ENCODE results near the gene SPECC1. TPM values are rescaled to one million over a fixed set of nuclear protein-coding genes. Genes with fewer than 3 reads are reported as not detected.

The SPECC1 gene
- total and polyA plus RNA-seq, 2 experiments from 2014 or later = 1.3 to 1.5 TPM

DNA sequence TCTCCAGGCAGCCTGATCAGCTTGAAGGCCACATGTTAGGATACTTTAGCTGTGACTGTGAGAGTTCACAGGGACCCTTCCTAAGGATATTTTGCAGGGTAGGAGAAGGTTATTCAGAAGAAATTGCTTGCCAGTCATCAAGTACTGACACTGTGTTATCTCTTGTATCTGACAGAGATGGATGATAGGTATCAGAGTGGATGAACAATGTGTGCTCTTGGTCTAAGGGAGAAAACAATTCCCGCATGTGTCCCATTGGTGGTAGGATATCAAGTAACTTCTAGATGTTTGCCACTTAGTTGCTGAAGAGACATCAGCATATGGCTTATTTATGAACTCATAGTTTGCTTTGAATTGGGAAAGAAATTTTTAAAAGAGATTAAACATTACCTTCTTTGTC lies 219.3 kb downstream of the SPECC1 start:
- Histone ChIP-seq H3K27me3 (replicated peaks; ENCODE audit: insufficient read depth) (no peaks in the 10 kb centered on the region), H2AFZ (no peak overlapping the region), H3F3A (ENCODE audit: insufficient read depth) (peaks cover 5% of the 10 kb centered on the region; the same call in 1 of the 2 replicates), H3K4me2 (ENCODE audit: unreplicated experiment) (no peak overlapping the region), H3K36me3 (ENCODE audit: low read depth) (no peaks in the 10 kb centered on the region), H3K4me3 (no peak overlapping the region), H3K27ac (no peak overlapping the region), H3K9me2 (ENCODE audit: insufficient read depth) (no peaks in the 10 kb centered on the region), H4K20me1 (ENCODE audit: insufficient read depth) (no peaks in the 10 kb centered on the region), H3K9ac (no peak overlapping the region), H3K4me1 (ENCODE audit: insufficient read depth) (peaks cover 5% of the 10 kb centered on the region; the same call in 1 of the 2 replicates), H3K9me3 (ENCODE audit: low read depth) (no peaks in the 10 kb centered on the region), H3K79me2 (ENCODE audit: insufficient read depth) (no peaks in the 10 kb centered on the region)
- in situ Hi-C loops (cut with MboI) = loop anchor here (10.0 kb wide), 1 partner anchor 86 kb away; no protein-coding TSS in a partner anchor
- WGBS, 2 experiments (ENCODE audit: low coverage in 1 of 2, low lambda C conversion rate in 2 of 2, missing lambda C conversion rate in 2 of 2) = 60 to 66% methylated on average over 1 of the region's 1 CpG
- no peak for DNase-seq
- TF ChIP-seq EZH2phosphoT487 (IDR thresholded peaks at IDR 0.05; ENCODE audit: insufficient read depth, low read depth) = no peak
- no peak for TF ChIP-seq EZH2 (IDR thresholded peaks at IDR 0.05; ENCODE audit: insufficient read depth, poor library complexity, severe bottlenecking)

DNA sequence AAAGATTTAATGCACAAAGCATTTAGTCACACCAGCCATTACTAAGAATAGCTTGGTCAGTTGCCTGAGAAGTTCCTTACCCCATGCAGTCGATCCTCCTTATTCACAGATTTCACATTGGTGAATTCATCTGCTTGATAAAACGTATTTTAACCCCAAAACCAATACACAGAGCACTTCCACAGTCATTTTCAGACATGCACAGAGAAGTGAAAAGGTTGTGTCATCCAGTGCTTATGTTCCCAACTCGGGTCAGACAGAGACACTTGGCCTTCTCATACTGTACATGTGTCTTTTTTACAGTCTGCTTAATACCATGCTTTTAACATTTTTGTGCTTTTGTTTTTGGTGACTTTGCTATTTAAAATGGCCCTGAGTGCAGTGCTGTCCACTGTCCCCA lies 219.7 kb downstream of the SPECC1 start:
- 48% methylated on average over 3 of the region's 3 CpGs for WGBS, 2 experiments (ENCODE audit: low coverage in 1 of 2, low lambda C conversion rate in 2 of 2, missing lambda C conversion rate in 2 of 2)

DNA sequence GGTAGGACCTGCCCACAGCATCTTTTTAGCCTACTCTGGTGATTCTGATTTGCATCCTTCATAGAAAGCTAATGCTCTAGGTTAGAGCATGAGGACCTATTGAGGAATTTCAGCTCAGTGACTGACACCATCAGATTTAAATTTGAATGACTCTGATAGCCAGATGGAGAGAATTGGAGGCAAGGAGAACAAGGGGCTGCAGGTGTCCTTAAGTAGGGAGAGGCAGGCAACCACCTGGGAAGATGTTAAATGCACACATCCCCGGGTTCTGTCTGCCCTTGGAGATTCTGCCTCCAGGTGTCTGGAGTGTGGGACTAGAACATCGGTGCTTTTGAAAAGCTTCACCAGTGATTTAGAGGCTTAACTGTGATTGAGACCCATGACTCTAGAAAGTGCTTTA lies 221.8 kb downstream of the SPECC1 start:
- Histone ChIP-seq H4K20me1 (ENCODE audit: insufficient read depth) (no peaks in the 10 kb centered on the region), H3F3A (ENCODE audit: insufficient read depth) (peaks cover 5% of the 10 kb centered on the region; the same call in 1 of the 2 replicates), H3K4me1 (ENCODE audit: insufficient read depth) (peaks cover 5% of the 10 kb centered on the region; the same call in 1 of the 2 replicates), H3K9me2 (ENCODE audit: insufficient read depth) (no peaks in the 10 kb centered on the region), H2AFZ (no peak overlapping the region), H3K79me2 (ENCODE audit: insufficient read depth) (no peaks in the 10 kb centered on the region), H3K36me3 (ENCODE audit: low read depth) (no peaks in the 10 kb centered on the region), H3K9ac (no peak overlapping the region), H3K4me2 (ENCODE audit: unreplicated experiment) (no peak overlapping the region), H3K27ac (no peak overlapping the region), H3K9me3 (ENCODE audit: low read depth) (no peaks in the 10 kb centered on the region), H3K27me3 (replicated peaks; ENCODE audit: insufficient read depth) (no peaks in the 10 kb centered on the region), H3K4me3 (no peak overlapping the region)
- no peak for DNase-seq
- TF ChIP-seq EZH2phosphoT487 (IDR thresholded peaks at IDR 0.05; ENCODE audit: insufficient read depth, low read depth) (no peak), EZH2 (IDR thresholded peaks at IDR 0.05; ENCODE audit: insufficient read depth, poor library complexity, severe bottlenecking) (no peak)
- WGBS, 2 experiments (ENCODE audit: low coverage in 1 of 2, low lambda C conversion rate in 2 of 2, missing lambda C conversion rate in 2 of 2) = 81 to 89% methylated on average over 2 of the region's 2 CpGs
- in situ Hi-C loops (cut with MboI) = no loop called here

More for the DNA sequence above, 219.7 kb downstream of the SPECC1 start:
- H3K79me2 ChIP-seq (ENCODE audit: insufficient read depth) = no peaks in the 10 kb centered on the region
- H3K4me2 ChIP-seq (ENCODE audit: unreplicated experiment) = no peak overlapping the region
- H3F3A ChIP-seq (ENCODE audit: insufficient read depth) = peaks cover 5% of the 10 kb centered on the region; the same call in 1 of the 2 replicates
- DNase-seq = peak; percentile 33
- H4K20me1 ChIP-seq (ENCODE audit: insufficient read depth) = no peaks in the 10 kb centered on the region
- in situ Hi-C loops (cut with MboI) = loop anchor here (10.0 kb wide), 1 partner anchor 86 kb away; no protein-coding TSS in a partner anchor
- no peaks in the 10 kb centered on the region for H3K27me3 ChIP-seq (replicated peaks; ENCODE audit: insufficient read depth)
- H3K9me2 ChIP-seq (ENCODE audit: insufficient read depth) = no peaks in the 10 kb centered on the region
- H3K9me3 ChIP-seq (ENCODE audit: low read depth) = no peaks in the 10 kb centered on the region
- H3K36me3 ChIP-seq (ENCODE audit: low read depth) = no peaks in the 10 kb centered on the region
- no peak overlapping the region for H3K27ac ChIP-seq
- no peak overlapping the region for H3K4me3 ChIP-seq
- H2AFZ ChIP-seq = no peak overlapping the region
- peaks cover 5% of the 10 kb centered on the region; the same call in 1 of the 2 replicates for H3K4me1 ChIP-seq (ENCODE audit: insufficient read depth)
- no peak overlapping the region for H3K9ac ChIP-seq
- TF ChIP-seq EZH2 (IDR thresholded peaks at IDR 0.05; ENCODE audit: insufficient read depth, poor library complexity, severe bottlenecking) (no peak), EZH2phosphoT487 (IDR thresholded peaks at IDR 0.05; ENCODE audit: insufficient read depth, low read depth) (no peak)

DNA sequence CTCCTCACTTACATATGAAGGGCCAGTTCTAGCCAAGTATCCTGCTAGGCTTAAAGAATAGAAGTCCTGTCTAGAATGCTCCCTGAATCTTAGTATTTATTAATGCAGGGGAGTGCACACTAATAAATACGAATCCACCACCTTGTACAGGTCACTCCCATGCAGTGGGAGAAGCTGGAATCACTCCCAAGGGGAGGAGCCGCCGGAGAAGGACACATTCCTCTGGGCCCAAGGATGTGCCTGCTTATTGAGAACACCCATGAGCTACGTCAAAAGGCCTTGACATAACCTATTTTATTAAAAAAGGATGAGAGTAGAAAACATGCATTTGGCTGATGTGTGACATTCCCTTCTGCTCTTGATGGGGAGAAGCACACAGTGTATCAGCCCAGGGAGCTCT lies 223.5 kb downstream of the SPECC1 start:
- H3K79me2 ChIP-seq (ENCODE audit: insufficient read depth) = no peaks in the 10 kb centered on the region
- peaks cover 5% of the 10 kb centered on the region; the same call in 1 of the 2 replicates for H3F3A ChIP-seq (ENCODE audit: insufficient read depth)
- 81 to 91% methylated on average over 4 of the region's 4 CpGs for WGBS, 2 experiments (ENCODE audit: low coverage in 1 of 2, low lambda C conversion rate in 2 of 2, missing lambda C conversion rate in 2 of 2)
- no peak overlapping the region for H3K27ac ChIP-seq
- H3K4me3 ChIP-seq = no peak overlapping the region
- H3K9me3 ChIP-seq (ENCODE audit: low read depth) = no peaks in the 10 kb centered on the region
- H4K20me1 ChIP-seq (ENCODE audit: insufficient read depth) = no peaks in the 10 kb centered on the region
- no peak for TF ChIP-seq EZH2phosphoT487 (IDR thresholded peaks at IDR 0.05; ENCODE audit: insufficient read depth, low read depth)
- TF ChIP-seq EZH2 (IDR thresholded peaks at IDR 0.05; ENCODE audit: insufficient read depth, poor library complexity, severe bottlenecking) = no peak
- in situ Hi-C loops (cut with MboI) = no loop called here
- H3K4me2 ChIP-seq (ENCODE audit: unreplicated experiment) = no peak overlapping the region
- H3K9ac ChIP-seq = no peak overlapping the region
- no peaks in the 10 kb centered on the region for H3K36me3 ChIP-seq (ENCODE audit: low read depth)
- no peaks in the 10 kb centered on the region for H3K9me2 ChIP-seq (ENCODE audit: insufficient read depth)
- H3K4me1 ChIP-seq (ENCODE audit: insufficient read depth) = no peaks in the 10 kb centered on the region
- H3K27me3 ChIP-seq (replicated peaks; ENCODE audit: insufficient read depth) = no peaks in the 10 kb centered on the region
- no peak for DNase-seq
- no peak overlapping the region for H2AFZ ChIP-seq

Data from GM23248 (cell line).